ENCODE measurements around the gene MTAP.
A peak's percentile ranks its signal among the peaks of the same experiment; 100 is the strongest.

Gene MTAP

DNA sequence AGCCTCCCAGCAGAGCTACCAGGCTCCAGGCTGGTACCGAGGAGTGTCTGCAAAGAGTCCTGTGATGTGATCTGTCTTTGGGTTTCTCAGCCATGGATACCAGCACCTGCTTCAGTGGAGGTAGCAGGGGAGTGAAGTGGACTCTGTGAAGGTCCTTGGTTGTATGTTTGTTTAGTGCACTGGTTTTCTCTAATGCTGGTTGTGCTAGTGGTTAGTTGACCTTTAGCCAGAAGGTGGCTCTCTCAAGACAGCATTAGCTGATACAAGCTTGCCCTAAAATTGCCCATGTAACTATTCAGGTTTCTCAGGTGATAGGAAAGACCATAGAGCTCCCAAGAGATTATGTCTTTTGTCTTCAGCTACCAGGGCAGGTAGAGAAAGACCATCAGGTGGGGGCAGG is 87.2 kb downstream of the MTAP start:
- no peaks in the 10 kb centered on the region for H3F3A ChIP-seq (ENCODE audit: low read depth)
- H2AFZ ChIP-seq (ENCODE audit: low read length), result no peak overlapping the region
- H3K27me3 ChIP-seq (ENCODE audit: insufficient read depth, low read length, poor library complexity, severe bottlenecking), result no peaks in the 10 kb centered on the region
- peaks cover under 1% of the 10 kb centered on the region for H3K4me1 ChIP-seq (ENCODE audit: insufficient read depth, low read length, poor library complexity, severe bottlenecking)
- H3K9me3 ChIP-seq (ENCODE audit: insufficient read depth, low read depth, low read length), result no peaks in the 10 kb centered on the region
- no peak overlapping the region for H3K4me3 ChIP-seq (ENCODE audit: low read length, poor library complexity, severe bottlenecking)
- H3K79me2 ChIP-seq (ENCODE audit: insufficient read depth, low read length), result no peaks in the 10 kb centered on the region
- TF ChIP-seq EZH2phosphoT487 (IDR thresholded peaks at IDR 0.05; ENCODE audit: borderline replicate concordance), result no peak
- TF ChIP-seq, protein P1, sequence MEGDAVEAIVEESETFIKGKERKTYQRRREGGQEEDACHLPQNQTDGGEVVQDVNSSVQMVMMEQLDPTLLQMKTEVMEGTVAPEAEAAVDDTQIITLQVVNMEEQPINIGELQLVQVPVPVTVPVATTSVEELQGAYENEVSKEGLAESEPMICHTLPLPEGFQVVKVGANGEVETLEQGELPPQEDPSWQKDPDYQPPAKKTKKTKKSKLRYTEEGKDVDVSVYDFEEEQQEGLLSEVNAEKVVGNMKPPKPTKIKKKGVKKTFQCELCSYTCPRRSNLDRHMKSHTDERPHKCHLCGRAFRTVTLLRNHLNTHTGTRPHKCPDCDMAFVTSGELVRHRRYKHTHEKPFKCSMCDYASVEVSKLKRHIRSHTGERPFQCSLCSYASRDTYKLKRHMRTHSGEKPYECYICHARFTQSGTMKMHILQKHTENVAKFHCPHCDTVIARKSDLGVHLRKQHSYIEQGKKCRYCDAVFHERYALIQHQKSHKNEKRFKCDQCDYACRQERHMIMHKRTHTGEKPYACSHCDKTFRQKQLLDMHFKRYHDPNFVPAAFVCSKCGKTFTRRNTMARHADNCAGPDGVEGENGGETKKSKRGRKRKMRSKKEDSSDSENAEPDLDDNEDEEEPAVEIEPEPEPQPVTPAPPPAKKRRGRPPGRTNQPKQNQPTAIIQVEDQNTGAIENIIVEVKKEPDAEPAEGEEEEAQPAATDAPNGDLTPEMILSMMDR (conservative IDR thresholded peaks at IDR 0.05; ENCODE audit: low read length), result 0 out of 2 replicates have a peak, but pooled peaks have one; percentile 24
- no peak overlapping the region for H3K4me2 ChIP-seq (ENCODE audit: low read depth, low read length, poor library complexity, severe bottlenecking)
- no peaks in the 10 kb centered on the region for H3K36me3 ChIP-seq (ENCODE audit: insufficient read depth, low read length)
- H4K20me1 ChIP-seq (ENCODE audit: insufficient read depth, low read length, poor library complexity, severe bottlenecking), result no peaks in the 10 kb centered on the region
- no peak overlapping the region for H3K9ac ChIP-seq (ENCODE audit: low read depth, low read length, poor library complexity, severe bottlenecking)
- H3K9me2 ChIP-seq (replicated peaks; ENCODE audit: low read depth, low read length), result no peaks in the 10 kb centered on the region

- Histone ChIP-seq H3F3A (ENCODE audit: low read depth) (no peaks in the 10 kb centered on the region), H3K27me3 (ENCODE audit: insufficient read depth, low read length, poor library complexity, severe bottlenecking) (no peaks in the 10 kb centered on the region), H3K9me3 (ENCODE audit: insufficient read depth, low read depth, low read length) (no peaks in the 10 kb centered on the region), H3K9ac (ENCODE audit: low read depth, low read length, poor library complexity, severe bottlenecking) (no peak overlapping the region), H4K20me1 (ENCODE audit: insufficient read depth, low read length, poor library complexity, severe bottlenecking) (no peaks in the 10 kb centered on the region), H3K4me2 (ENCODE audit: low read depth, low read length, poor library complexity, severe bottlenecking) (no peak overlapping the region), H2AFZ (ENCODE audit: low read length) (no peak overlapping the region), H3K36me3 (ENCODE audit: insufficient read depth, low read length) (no peaks in the 10 kb centered on the region), H3K4me1 (ENCODE audit: insufficient read depth, low read length, poor library complexity, severe bottlenecking) (no peaks in the 10 kb centered on the region), H3K79me2 (ENCODE audit: insufficient read depth, low read length) (no peaks in the 10 kb centered on the region), H3K9me2 (replicated peaks; ENCODE audit: low read depth, low read length) (no peaks in the 10 kb centered on the region), H3K4me3 (ENCODE audit: low read length, poor library complexity, severe bottlenecking) (no peak overlapping the region)
- TF ChIP-seq, protein P1 (conservative IDR thresholded peaks at IDR 0.05; ENCODE audit: low read length), result no peak
- no peak for TF ChIP-seq EZH2phosphoT487 (IDR thresholded peaks at IDR 0.05; ENCODE audit: borderline replicate concordance)
Observed at GRCh38 chr9:21890696-21891095, 88.3 kb downstream of the MTAP start.

- Histone ChIP-seq H3K9me3 (ENCODE audit: insufficient read depth, low read depth, low read length) (no peaks in the 10 kb centered on the region), H3K4me2 (ENCODE audit: low read depth, low read length, poor library complexity, severe bottlenecking) (peak overlapping the region; percentile 18), H3K9me2 (replicated peaks; ENCODE audit: low read depth, low read length) (no peaks in the 10 kb centered on the region), H3K79me2 (ENCODE audit: insufficient read depth, low read length) (no peaks in the 10 kb centered on the region), H4K20me1 (ENCODE audit: insufficient read depth, low read length, poor library complexity, severe bottlenecking) (no peaks in the 10 kb centered on the region), H3K4me3 (ENCODE audit: low read length, poor library complexity, severe bottlenecking) (no peak overlapping the region), H3F3A (ENCODE audit: low read depth) (no peaks in the 10 kb centered on the region), H3K36me3 (ENCODE audit: insufficient read depth, low read length) (no peaks in the 10 kb centered on the region), H3K4me1 (ENCODE audit: insufficient read depth, low read length, poor library complexity, severe bottlenecking) (peaks cover 13% of the 10 kb centered on the region), H3K9ac (ENCODE audit: low read depth, low read length, poor library complexity, severe bottlenecking) (no peak overlapping the region), H3K27me3 (ENCODE audit: insufficient read depth, low read length, poor library complexity, severe bottlenecking) (no peaks in the 10 kb centered on the region), H2AFZ (ENCODE audit: low read length) (no peak overlapping the region)
- TF ChIP-seq, protein P1 (conservative IDR thresholded peaks at IDR 0.05; ENCODE audit: low read length), result no peak
- TF ChIP-seq EZH2phosphoT487 (IDR thresholded peaks at IDR 0.05; ENCODE audit: borderline replicate concordance), result no peak
Observed at GRCh38 chr9:21901546-21901945, 99.1 kb downstream of the MTAP start.
